Measurements from ENCODE around the gene SPATA31D1. TPM values are rescaled to one million over a fixed set of nuclear protein-coding genes. Genes with fewer than 3 reads are reported as not detected.

SPATA31D1 gene
- total and polyA plus RNA-seq, 2 of the 13 experiments (the other 11 are each of a cell fraction or from before 2014, with no cell fraction given) = not detected

DNA sequence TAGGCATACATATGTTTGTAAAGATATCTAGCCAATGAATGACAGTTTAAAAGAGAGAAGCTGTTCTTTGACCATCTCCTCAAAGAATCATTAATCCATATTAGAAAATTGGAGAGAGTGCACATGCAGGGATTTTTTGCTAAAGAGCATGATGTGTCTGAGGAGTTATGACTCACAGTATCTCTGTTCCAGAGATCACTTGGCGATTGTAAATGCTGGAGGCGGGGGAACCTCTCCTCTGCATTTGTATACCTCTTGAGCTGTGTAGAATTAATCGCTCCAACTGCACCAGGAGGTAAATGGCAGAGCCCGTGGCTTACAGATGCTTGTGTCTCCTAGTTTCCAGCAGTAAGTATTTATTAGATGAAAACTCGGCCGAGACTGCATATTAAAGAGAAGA is 3.6 kb upstream of the SPATA31D1 start:
- intact Hi-C loops (cut with micrococcal nuclease; ENCODE audit: unreplicated experiment) (no loop called here), in situ Hi-C loops (cut with HindIII; ENCODE audit: extremely low pct_ligation_motif_present, low pct_unique_long_range_greater_than_20kb) (no loop called here)
- Histone ChIP-seq H3K4me3 (replicated peaks in 1 of 3; ENCODE audit: insufficient read depth in 1 of 3, low read depth in 2 of 3, low read length in 3 of 3) (no peak overlapping the region), H3K9ac (ENCODE audit: insufficient read depth, low read depth, low read length) (no peak overlapping the region), H3K9me3 (ENCODE audit: low read length) (no peaks in the 10 kb centered on the region), H3K27ac (ENCODE audit: extremely low read length, insufficient read depth, low read length) (no peak overlapping the region), H3K79me2 (ENCODE audit: insufficient read depth, low read length) (no peaks in the 10 kb centered on the region), H2AFZ (ENCODE audit: low read length) (no peak overlapping the region), H3K4me1 (ENCODE audit: insufficient read depth, low read length) (no peaks in the 10 kb centered on the region), H3K27me3 (ENCODE audit: control insufficient read depth in 1 of 2, insufficient read depth in 2 of 2, low read length in 2 of 2) (no peaks in the 10 kb centered on the region), H3K4me2 (ENCODE audit: low read depth, low read length) (no peak overlapping the region), H3K36me3 (replicated peaks in 1 of 2; ENCODE audit: control insufficient read depth in 1 of 2, insufficient read depth in 2 of 2, low read length in 2 of 2) (no peaks in the 10 kb centered on the region), H4K20me1 (ENCODE audit: insufficient read depth, low read length) (no peaks in the 10 kb centered on the region)
- no peak for ATAC-seq
- DNase-seq (ENCODE audit: low spot score) = no peak
- POLR2A ChIA-PET = no interaction called here
- CTCF ChIA-PET (ENCODE audit: low intra/inter-chr PET ratio, low total read pairs) = no interaction called here
- WGBS (ENCODE audit: low lambda C conversion rate) = 20% methylated on average over 6 of the region's 6 CpGs
- no TSS peak for BruUV-seq (replicated peaks)
- TF ChIP-seq NPAS2 (CRISPR knock-in tag; IDR thresholded peaks at IDR 0.05; ENCODE audit: borderline replicate concordance) = no peak
- TF ChIP-seq ATRX (CRISPR knock-in tag; IDR thresholded peaks at IDR 0.05; ENCODE audit: borderline replicate concordance) = no peak
- TF ChIP-seq, protein P1, sequence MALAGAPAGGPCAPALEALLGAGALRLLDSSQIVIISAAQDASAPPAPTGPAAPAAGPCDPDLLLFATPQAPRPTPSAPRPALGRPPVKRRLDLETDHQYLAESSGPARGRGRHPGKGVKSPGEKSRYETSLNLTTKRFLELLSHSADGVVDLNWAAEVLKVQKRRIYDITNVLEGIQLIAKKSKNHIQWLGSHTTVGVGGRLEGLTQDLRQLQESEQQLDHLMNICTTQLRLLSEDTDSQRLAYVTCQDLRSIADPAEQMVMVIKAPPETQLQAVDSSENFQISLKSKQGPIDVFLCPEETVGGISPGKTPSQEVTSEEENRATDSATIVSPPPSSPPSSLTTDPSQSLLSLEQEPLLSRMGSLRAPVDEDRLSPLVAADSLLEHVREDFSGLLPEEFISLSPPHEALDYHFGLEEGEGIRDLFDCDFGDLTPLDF (CRISPR knock-in tag; IDR thresholded peaks at IDR 0.05) = no peak
- TF ChIP-seq ZNF790 (CRISPR knock-in tag; IDR thresholded peaks at IDR 0.05; ENCODE audit: borderline replicate concordance) = no peak
- no peak for TF ChIP-seq RFXAP (CRISPR knock-in tag; IDR thresholded peaks at IDR 0.05; ENCODE audit: borderline replicate concordance)
- FAIRE-seq = no peak

DNA sequence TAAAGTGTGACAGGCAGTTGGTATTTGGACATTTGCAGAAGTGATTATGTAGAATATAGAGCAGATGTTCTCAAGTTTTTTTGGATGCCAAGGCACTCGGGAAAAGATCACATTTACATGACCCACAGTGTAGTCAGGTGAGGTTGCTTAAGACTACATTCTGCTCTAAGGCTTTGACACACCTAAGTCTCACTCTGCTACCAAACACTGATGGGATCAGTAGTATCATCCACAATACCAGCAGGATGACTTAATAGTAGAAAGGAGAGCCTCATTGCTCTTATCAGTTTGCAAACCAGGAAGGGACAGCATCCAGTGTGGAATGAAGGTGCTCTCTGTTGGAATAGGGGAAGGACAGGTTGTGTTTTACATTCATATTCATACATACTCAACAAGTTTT is 2.5 kb upstream of the SPATA31D1 start:
- ATAC-seq (no peak), FAIRE-seq (no peak), DNase-seq (ENCODE audit: low spot score) (no peak)
- no peak overlapping the region for H3K9ac ChIP-seq (ENCODE audit: insufficient read depth, low read depth, low read length)
- H3K4me3 ChIP-seq (replicated peaks in 1 of 3; ENCODE audit: insufficient read depth in 1 of 3, low read depth in 2 of 3, low read length in 3 of 3) = no peak overlapping the region
- WGBS (ENCODE audit: low lambda C conversion rate) = 0% methylated on average over 1 of the region's 1 CpG
- CTCF ChIA-PET (ENCODE audit: low intra/inter-chr PET ratio, low total read pairs) = no interaction called here
- intact Hi-C loops (cut with micrococcal nuclease; ENCODE audit: unreplicated experiment) (no loop called here), in situ Hi-C loops (cut with HindIII; ENCODE audit: extremely low pct_ligation_motif_present, low pct_unique_long_range_greater_than_20kb) (no loop called here)
- H3K4me1 ChIP-seq (ENCODE audit: insufficient read depth, low read length) = no peaks in the 10 kb centered on the region
- no peak overlapping the region for H3K27ac ChIP-seq (ENCODE audit: extremely low read length, insufficient read depth, low read length)
- no peak overlapping the region for H3K4me2 ChIP-seq (ENCODE audit: low read depth, low read length)
- no peaks in the 10 kb centered on the region for H3K27me3 ChIP-seq (ENCODE audit: control insufficient read depth in 1 of 2, insufficient read depth in 2 of 2, low read length in 2 of 2)
- H3K9me3 ChIP-seq (ENCODE audit: low read length) = no peaks in the 10 kb centered on the region
- H3K79me2 ChIP-seq (ENCODE audit: insufficient read depth, low read length) = no peaks in the 10 kb centered on the region
- H2AFZ ChIP-seq (ENCODE audit: low read length) = no peak overlapping the region
- no TSS peak for BruUV-seq (replicated peaks)
- POLR2A ChIA-PET = no interaction called here
- H3K36me3 ChIP-seq (replicated peaks in 1 of 2; ENCODE audit: control insufficient read depth in 1 of 2, insufficient read depth in 2 of 2, low read length in 2 of 2) = no peaks in the 10 kb centered on the region
- no peaks in the 10 kb centered on the region for H4K20me1 ChIP-seq (ENCODE audit: insufficient read depth, low read length)
- TF ChIP-seq RAD21 (CRISPR knock-in tag; IDR thresholded peaks at IDR 0.05) (no peak), FOXJ3 (CRISPR knock-in tag; IDR thresholded peaks at IDR 0.05; ENCODE audit: borderline replicate concordance) (no peak), YY1 (IDR thresholded peaks at IDR 0.05; ENCODE audit: insufficient read depth, insufficient replicate concordance, low read depth, low read length) (no peak), ATF7-NPFF (CRISPR knock-in tag; IDR thresholded peaks at IDR 0.05; ENCODE audit: low read depth) (no peak), TBX2 (CRISPR knock-in tag; IDR thresholded peaks at IDR 0.05; ENCODE audit: borderline replicate concordance) (no peak)
- TF ChIP-seq, protein P2, sequence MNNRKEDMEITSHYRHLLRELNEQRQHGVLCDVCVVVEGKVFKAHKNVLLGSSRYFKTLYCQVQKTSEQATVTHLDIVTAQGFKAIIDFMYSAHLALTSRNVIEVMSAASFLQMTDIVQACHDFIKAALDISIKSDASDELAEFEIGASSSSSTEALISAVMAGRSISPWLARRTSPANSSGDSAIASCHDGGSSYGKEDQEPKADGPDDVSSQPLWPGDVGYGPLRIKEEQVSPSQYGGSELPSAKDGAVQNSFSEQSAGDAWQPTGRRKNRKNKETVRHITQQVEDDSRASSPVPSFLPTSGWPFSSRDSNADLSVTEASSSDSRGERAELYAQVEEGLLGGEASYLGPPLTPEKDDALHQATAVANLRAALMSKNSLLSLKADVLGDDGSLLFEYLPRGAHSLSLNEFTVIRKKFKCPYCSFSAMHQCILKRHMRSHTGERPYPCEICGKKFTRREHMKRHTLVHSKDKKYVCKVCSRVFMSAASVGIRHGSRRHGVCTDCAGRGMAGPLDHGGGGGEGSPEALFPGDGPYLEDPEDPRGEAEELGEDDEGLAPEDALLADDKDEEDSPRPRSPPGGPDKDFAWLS (CRISPR knock-in tag; IDR thresholded peaks at IDR 0.05; ENCODE audit: borderline replicate concordance) = no peak
- TF ChIP-seq, protein P3, sequence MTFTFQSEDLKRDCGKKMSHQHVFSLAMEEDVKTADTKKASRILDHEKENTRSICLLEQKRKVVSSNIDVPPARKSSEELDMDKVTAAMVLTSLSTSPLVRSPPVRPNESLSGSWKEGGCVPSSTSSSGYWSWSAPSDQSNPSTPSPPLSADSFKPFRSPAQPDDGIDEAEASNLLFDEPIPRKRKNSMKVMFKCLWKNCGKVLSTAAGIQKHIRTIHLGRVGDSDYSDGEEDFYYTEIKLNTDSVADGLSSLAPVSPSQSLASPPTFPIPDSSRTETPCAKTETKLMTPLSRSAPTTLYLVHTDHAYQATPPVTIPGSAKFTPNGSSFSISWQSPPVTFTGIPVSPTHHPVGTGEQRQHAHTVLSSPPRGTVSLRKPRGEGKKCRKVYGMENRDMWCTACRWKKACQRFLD (CRISPR knock-in tag; IDR thresholded peaks at IDR 0.05; ENCODE audit: borderline replicate concordance) = no peak
- TF ChIP-seq, protein P4, sequence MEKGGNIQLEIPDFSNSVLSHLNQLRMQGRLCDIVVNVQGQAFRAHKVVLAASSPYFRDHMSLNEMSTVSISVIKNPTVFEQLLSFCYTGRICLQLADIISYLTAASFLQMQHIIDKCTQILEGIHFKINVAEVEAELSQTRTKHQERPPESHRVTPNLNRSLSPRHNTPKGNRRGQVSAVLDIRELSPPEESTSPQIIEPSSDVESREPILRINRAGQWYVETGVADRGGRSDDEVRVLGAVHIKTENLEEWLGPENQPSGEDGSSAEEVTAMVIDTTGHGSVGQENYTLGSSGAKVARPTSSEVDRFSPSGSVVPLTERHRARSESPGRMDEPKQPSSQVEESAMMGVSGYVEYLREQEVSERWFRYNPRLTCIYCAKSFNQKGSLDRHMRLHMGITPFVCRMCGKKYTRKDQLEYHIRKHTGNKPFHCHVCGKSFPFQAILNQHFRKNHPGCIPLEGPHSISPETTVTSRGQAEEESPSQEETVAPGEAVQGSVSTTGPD (CRISPR knock-in tag; IDR thresholded peaks at IDR 0.05) = no peak

Data from HepG2 (cell line).